Skeletal muscle tissue (tissue), 4 donors: ENCODE results near the gene EXOC2. TPM values are rescaled to one million over a fixed set of nuclear protein-coding genes. Genes with fewer than 3 reads are reported as not detected.

ENCODE experiments used
- H3K27ac ChIP-seq: one replicate; pipeline ENCODE4 v1.7.0; 2013; ENCODE audit warnings: mild to moderate bottlenecking, low read depth, low read length, inconsistent platforms
- H3K27me3 ChIP-seq, 3 donors: one replicate each; pipeline ENCODE4 v1.7.0; 2013; ENCODE audit warnings: low read length in 3 of 3; ENCODE audit not compliant: control insufficient read depth in 3 of 3, insufficient read depth in 3 of 3
- H3K36me3 ChIP-seq, 3 donors: one replicate each; pipeline ENCODE4 v1.7.0; 2013; ENCODE audit warnings: low read length in 3 of 3; ENCODE audit not compliant: control insufficient read depth in 3 of 3, insufficient read depth in 3 of 3
- H3K4me1 ChIP-seq, 3 donors: one replicate each; pipeline ENCODE4 v1.7.0; 2013; ENCODE audit warnings: low read length in 3 of 3, mild to moderate bottlenecking in 3 of 3; ENCODE audit not compliant: control insufficient read depth in 3 of 3, insufficient read depth in 3 of 3
- H3K4me3 ChIP-seq, 3 donors: one replicate each; pipeline ENCODE4 v1.7.0; 2013; ENCODE audit warnings: low read length in 3 of 3
- H3K9ac ChIP-seq, 3 donors: one replicate each; pipeline ENCODE4 v1.7.0; 2013; ENCODE audit warnings: low read length in 3 of 3, mild to moderate bottlenecking in 3 of 3, moderate library complexity in 2 of 3, low read depth in 1 of 3
- H3K9me3 ChIP-seq, 3 donors: one replicate each; pipeline ENCODE4 v1.7.0; 2013; ENCODE audit warnings: low read length in 3 of 3; ENCODE audit not compliant: control insufficient read depth in 3 of 3
- total RNA-seq: library from RNA; depleted of rRNA; stranded (reverse); fragments of >200 nt; gene quantifications from one replicate; pipeline ENCODE4 v1.2.3, GENCODE V29; 2014
- donor health status: Osteomylitis.

Gene EXOC2
- total RNA-seq, 1 donor from 2014 or later: 26.6 TPM

DNA sequence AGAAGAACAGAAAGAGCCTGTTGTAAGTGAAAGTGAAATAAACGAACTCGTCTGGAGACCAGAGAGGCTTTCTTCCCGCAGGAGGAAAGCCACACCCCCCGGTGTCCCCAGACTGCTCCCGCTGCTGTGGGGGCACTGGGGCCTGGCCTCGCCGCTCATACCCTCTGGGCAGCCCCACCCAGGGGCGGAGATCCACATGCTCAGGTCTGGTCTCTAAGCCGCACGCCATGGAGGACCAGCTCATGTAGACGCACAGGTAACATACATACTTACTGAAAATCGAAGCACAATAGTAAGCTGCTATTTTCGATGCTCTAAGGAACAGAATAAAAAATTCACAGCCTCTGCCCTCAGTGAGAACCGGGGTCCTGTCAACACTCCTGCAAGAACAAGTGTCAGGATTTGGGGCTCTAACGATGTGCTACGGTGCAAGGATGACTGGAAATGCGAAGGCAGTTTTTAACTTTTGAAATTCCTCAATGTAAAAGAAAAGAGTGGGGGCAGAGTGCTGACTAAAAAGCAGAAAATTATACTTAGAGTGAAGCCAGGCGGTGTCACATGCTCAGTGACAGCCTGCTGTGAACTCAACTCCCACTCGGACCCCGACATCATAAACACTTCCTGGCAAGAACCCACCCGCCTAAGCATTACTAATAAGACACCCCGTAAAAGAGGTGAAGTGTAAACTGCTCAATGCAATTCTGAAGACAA, 190.9 kb downstream of the EXOC2 start:
- Histone ChIP-seq H3K4me3 (no peak overlapping the region), H3K4me1 (no peaks in the 10 kb centered on the region), H3K27me3 (no peaks in the 10 kb centered on the region), H3K36me3 (peaks cover 2 to 9% (median 4%) of the 10 kb centered on the region in 3 donors), H3K27ac (no peak overlapping the region), H3K9me3 (no peaks in the 10 kb centered on the region), H3K9ac (no peak overlapping the region)

GRCh38 chr6:499617-500016, 193.3 kb downstream of the EXOC2 start:
- Histone ChIP-seq H3K4me1 (no peaks in the 10 kb centered on the region), H3K9ac (no peak overlapping the region), H3K27me3 (no peaks in the 10 kb centered on the region), H3K9me3 (no peaks in the 10 kb centered on the region), H3K27ac (no peak overlapping the region), H3K4me3 (no peak overlapping the region), H3K36me3 (peaks cover 6 to 13% (median 13%) of the 10 kb centered on the region in 3 donors)

DNA sequence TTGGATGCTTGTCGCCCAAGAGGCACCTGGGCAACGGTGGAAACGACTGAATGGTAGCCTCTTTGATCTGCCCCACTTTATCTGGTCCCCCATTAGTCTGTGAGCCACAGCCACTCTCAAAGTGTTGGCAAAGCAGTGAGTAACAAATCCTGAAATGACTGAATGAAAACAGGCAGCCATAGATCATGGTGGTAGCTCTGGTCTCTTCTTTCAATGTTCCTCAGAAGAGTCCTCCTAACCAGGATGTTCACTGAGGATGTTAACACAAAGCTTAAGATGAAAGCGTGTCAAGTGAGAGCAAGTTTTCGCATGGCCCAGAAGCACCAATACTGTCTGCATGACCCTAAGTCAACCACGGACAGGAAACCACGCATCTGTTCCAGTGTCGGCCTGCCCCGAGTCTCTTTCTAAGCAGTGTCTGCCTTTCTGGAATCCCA, 194.1 kb downstream of the EXOC2 start:
- Histone ChIP-seq H3K9me3 (no peaks in the 10 kb centered on the region), H3K4me1 (no peaks in the 10 kb centered on the region), H3K27ac (no peak overlapping the region), H3K9ac (no peak overlapping the region), H3K4me3 (no peak overlapping the region), H3K36me3 (peaks cover 6 to 13% (median 10%) of the 10 kb centered on the region in 3 donors), H3K27me3 (no peaks in the 10 kb centered on the region)

DNA sequence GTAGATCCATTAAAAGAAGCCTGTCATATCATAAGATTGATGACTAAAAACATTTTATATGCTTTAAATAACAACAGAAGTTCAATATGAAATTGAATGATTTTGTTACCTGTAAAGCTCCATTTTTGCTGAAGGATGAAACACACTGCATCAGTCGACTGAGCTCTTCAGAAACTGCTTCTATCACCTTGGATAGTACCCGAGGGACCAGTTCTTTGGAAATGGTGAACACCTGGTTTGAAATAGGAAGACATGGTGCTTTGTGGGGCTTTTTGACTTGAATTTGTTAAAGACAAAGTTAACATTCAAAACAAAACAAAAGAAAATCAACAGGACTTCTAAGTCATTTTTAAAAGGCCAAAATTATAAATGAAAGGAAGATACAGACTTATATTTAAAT, 195.7 kb downstream of the EXOC2 start:
- H3K36me3 ChIP-seq: peaks cover 6 to 13% (median 9%) of the 10 kb centered on the region in 3 donors
- no peak overlapping the region for H3K9ac ChIP-seq
- H3K9me3 ChIP-seq: no peaks in the 10 kb centered on the region
- no peak overlapping the region for H3K27ac ChIP-seq
- H3K4me3 ChIP-seq: no peak overlapping the region
- H3K27me3 ChIP-seq: no peaks in the 10 kb centered on the region
- no peaks in the 10 kb centered on the region for H3K4me1 ChIP-seq

DNA sequence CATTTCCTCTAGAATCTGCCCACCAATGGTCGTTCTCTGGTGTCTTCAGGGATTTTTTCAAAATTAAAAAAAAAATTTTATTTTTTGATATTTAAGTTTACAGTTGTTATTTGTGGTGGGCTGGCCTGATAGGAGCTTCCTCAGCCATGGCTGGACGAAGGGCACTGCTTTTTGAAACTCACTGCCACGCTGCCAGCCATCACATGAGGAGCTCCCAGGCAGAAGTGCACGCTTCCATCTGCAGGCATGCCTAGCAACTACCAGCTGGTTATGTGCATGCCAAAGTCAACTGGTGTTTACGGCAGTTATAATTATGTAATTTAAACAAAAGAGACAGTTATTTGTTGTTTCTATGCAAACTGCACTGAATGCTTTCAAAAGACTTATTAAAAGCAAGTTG, 196.3 kb downstream of the EXOC2 start:
- H3K9ac ChIP-seq: no peak overlapping the region
- no peak overlapping the region for H3K4me3 ChIP-seq
- H3K4me1 ChIP-seq: no peaks in the 10 kb centered on the region
- H3K9me3 ChIP-seq: no peaks in the 10 kb centered on the region
- H3K27me3 ChIP-seq: no peaks in the 10 kb centered on the region
- H3K36me3 ChIP-seq: peaks cover 6 to 13% (median 12%) of the 10 kb centered on the region in 3 donors
- no peak overlapping the region for H3K27ac ChIP-seq

DNA sequence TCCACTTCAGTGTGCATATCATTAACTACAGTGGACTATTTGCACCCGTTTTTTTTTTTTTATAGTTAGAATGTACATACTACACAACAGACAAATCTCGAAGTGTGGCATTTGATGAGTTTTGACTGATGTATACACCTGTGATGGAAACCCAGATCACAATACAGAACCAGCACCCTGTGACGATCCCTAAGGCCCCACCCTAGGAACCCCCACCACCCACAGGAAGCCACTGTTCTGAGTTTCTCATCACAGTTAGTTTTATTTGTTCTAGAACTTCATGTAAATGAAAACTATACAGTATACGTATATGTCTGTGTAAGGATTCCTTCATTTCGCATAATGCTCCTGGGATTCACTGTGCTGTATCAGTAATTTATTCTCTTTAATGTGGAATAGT, 198.5 kb downstream of the EXOC2 start:
- peaks cover 8 to 21% (median 12%) of the 10 kb centered on the region in 3 donors for H3K36me3 ChIP-seq
- no peak overlapping the region for H3K4me3 ChIP-seq
- H3K27ac ChIP-seq: no peak overlapping the region

GRCh38 chr6:493840-494239, 199.1 kb downstream of the EXOC2 start:
- H3K27me3 ChIP-seq: no peaks in the 10 kb centered on the region
- no peak overlapping the region for H3K27ac ChIP-seq
- no peak overlapping the region for H3K9ac ChIP-seq
- no peaks in the 10 kb centered on the region for H3K4me1 ChIP-seq
- H3K36me3 ChIP-seq: peaks cover 8 to 19% (median 9%) of the 10 kb centered on the region in 3 donors
- no peak overlapping the region for H3K4me3 ChIP-seq
- H3K9me3 ChIP-seq: no peaks in the 10 kb centered on the region

More for the DNA sequence above, 198.5 kb downstream of the EXOC2 start:
- Histone ChIP-seq H3K9ac (no peak overlapping the region), H3K27me3 (no peaks in the 10 kb centered on the region), H3K4me1 (no peaks in the 10 kb centered on the region), H3K9me3 (no peaks in the 10 kb centered on the region)

GRCh38 chr6:492816-493414, 200.0 kb downstream of the EXOC2 start:
- Histone ChIP-seq H3K27ac (no peak overlapping the region), H3K27me3 (no peaks in the 10 kb centered on the region), H3K4me1 (no peaks in the 10 kb centered on the region), H3K4me3 (no peak overlapping the region), H3K9me3 (no peaks in the 10 kb centered on the region), H3K36me3 (peaks cover 9 to 24% (median 10%) of the 10 kb centered on the region in 3 donors), H3K9ac (no peak overlapping the region)

DNA sequence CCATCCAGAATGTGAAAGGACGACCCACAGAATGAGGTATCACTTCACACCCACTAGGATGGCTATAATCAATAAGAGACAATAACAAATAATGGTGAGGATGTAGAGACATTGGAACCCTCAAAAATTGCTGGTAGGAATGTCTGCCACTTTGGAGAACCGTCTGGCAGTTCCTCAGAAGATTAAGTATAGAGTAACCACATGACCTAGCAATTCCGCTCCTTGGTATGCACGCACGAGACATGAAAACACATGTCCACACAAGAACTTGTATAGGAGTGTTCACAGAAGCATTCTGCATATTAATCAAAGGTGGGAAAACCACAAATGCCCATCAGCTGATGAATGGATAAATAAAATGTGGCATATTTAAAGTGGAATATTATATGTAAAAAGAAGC, 200.8 kb downstream of the EXOC2 start:
- Histone ChIP-seq H3K4me3 (no peak overlapping the region), H3K9ac (no peak overlapping the region), H3K9me3 (no peaks in the 10 kb centered on the region), H3K4me1 (no peaks in the 10 kb centered on the region), H3K27ac (no peak overlapping the region), H3K36me3 (peaks cover 10 to 26% (median 10%) of the 10 kb centered on the region in 3 donors), H3K27me3 (no peaks in the 10 kb centered on the region)

GRCh38 chr6:491233-491632, 201.7 kb downstream of the EXOC2 start:
- Histone ChIP-seq H3K9me3 (no peaks in the 10 kb centered on the region), H3K27ac (no peak overlapping the region), H3K36me3 (peaks cover 12 to 23% (median 13%) of the 10 kb centered on the region in 3 donors), H3K4me3 (no peak overlapping the region), H3K4me1 (no peaks in the 10 kb centered on the region), H3K27me3 (no peaks in the 10 kb centered on the region), H3K9ac (no peak overlapping the region)
